LHCN-M2 (cell line): Measurements from ENCODE around the gene LIN7B. TPM values are rescaled to one million over a fixed set of nuclear protein-coding genes. Genes with fewer than 3 reads are reported as not detected.

Experiments
- DNase-seq: peaks from one replicate; pipeline ENCODE4 v3.0.0-alpha.2; 2012; ENCODE audit warnings: low read depth
- total RNA-seq: library from RNA; depleted of rRNA; stranded (reverse); fragments of >200 nt; gene quantifications from 2 replicates; pipeline ENCODE4 v1.2.3, GENCODE V29; 2014; rRNA removed

Gene LIN7B
- total RNA-seq, 1 experiment from 2014 or later: 14.8 TPM

DNA sequence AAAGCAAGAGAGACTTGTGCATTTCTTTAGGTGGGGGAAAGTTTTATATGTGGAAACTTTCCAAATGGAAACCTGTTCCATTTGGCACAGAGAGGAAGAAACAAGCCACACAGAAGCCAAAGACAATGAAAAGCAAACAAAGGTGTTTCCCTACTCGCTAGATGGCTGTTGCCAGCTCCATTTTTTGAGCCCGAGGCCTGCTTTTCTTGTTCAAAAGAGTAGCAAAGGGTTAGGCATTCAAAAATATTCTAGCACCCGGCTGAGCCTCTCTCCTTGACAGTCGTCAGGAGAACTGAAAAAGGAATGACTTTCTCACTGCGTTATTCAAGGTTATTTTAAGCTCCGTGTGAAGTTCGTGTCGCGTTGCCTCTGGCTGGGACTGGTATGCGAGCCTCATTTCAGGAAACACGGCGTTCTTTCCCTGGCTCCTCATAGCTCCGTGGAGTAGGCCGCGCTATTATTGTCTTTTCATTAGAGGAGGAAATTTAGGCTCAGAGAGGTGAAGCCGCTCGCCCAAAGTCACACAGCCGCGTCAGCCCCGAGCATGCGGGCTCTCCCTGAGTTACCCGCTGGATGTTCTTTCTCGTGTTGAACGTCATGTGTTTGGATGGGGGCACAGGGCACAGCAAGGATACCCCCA is 51.1 kb downstream of the LIN7B start:
- DNase-seq: no peak

DNA sequence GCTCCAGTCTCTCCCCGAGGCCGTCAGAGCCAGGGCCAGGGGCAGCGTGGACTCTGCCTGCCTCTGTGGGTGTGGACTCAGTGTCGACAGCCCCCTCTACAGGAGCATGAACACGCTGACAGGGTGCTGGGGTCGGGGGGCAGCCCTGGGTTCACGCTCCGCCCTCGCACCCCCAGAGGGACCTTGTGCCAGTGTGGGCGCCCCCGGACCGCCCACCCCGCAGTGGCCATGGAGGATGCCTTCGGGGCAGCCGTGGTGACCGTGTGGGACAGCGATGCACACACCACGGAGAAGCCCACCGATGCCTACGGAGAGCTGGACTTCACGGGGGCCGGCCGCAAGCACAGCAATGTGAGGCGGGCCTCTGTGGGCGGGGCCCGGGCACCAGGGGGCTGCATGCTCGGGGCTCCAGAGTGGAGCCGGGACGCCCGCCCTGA is 51.7 kb downstream of the LIN7B start:
- no peak for DNase-seq

DNA sequence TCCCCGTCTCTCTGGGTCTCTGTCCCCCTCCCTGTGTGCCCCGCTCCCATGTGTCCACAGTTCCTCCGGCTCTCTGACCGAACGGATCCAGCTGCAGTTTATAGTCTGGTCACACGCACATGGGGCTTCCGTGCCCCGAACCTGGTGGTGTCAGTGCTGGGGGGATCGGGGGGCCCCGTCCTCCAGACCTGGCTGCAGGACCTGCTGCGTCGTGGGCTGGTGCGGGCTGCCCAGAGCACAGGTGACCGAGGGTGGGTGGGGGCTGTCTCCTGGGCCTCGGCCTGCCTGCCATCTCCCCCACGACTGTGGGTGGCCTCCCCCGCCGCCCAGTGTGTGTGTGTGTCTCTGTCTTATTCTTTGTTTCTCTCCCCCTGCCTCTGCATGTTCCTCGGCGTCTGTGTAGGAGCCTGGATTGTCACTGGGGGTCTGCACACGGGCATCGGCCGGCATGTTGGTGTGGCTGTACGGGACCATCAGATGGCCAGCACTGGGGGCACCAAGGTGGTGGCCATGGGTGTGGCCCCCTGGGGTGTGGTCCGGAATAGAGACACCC is 53.8 kb downstream of the LIN7B start:
- no peak for DNase-seq

Other genes starting within 250 kb of the LIN7B start
- gene PLEKHA4, start 245.8 kb upstream of the LIN7B start, total RNA-seq: 21.3 and 27.8 TPM in 2 replicates
- gene PPP1R15A, start 241.9 kb upstream of the LIN7B start, total RNA-seq: 55.7 and 58.2 TPM in 2 replicates
- not detected in 2 replicates for gene TULP2, start 215.6 kb upstream of the LIN7B start, total RNA-seq
- 213 and 221 TPM in 2 replicates for gene NUCB1, start 214.1 kb upstream of the LIN7B start, total RNA-seq
- 0.96 TPM in 1 of 2 replicates, not detected in the other for gene DHDH, start 180.7 kb upstream of the LIN7B start, total RNA-seq
- 170 and 176 TPM in 2 replicates for gene BAX, start 159.5 kb upstream of the LIN7B start, total RNA-seq
- 2,158 and 2,177 TPM in 2 replicates for gene FTL, start 149.1 kb upstream of the LIN7B start, total RNA-seq
- gene GYS1, start 121.1 kb upstream of the LIN7B start, total RNA-seq: 78.8 and 80.0 TPM in 2 replicates
- 263 and 300 TPM in 2 replicates for gene RUVBL2, start 120.5 kb upstream of the LIN7B start, total RNA-seq
- gene LHB, start 97.3 kb upstream of the LIN7B start, total RNA-seq: not detected in 2 replicates
- not detected in 2 replicates for gene CGB3, start 90.0 kb upstream of the LIN7B start, total RNA-seq
- gene CGB2, start 82.5 kb upstream of the LIN7B start, total RNA-seq: 0.26 TPM in 1 of 2 replicates, not detected in the other
- not detected in 2 replicates for gene CGB1, start 77.5 kb upstream of the LIN7B start, total RNA-seq
- 1.1 TPM in 1 of 2 replicates, not detected in the other for gene CGB5, start 70.5 kb upstream of the LIN7B start, total RNA-seq
- gene CGB8, start 65.3 kb upstream of the LIN7B start, total RNA-seq: 2.1 TPM in 1 of 2 replicates, not detected in the other
- 1.5 TPM in 2 replicates for gene CGB7, start 56.6 kb upstream of the LIN7B start, total RNA-seq
- not detected in 2 replicates for gene NTF4, start 49.6 kb upstream of the LIN7B start, total RNA-seq
- 0.06 TPM in 1 of 2 replicates, not detected in the other for gene KCNA7, start 41.7 kb upstream of the LIN7B start, total RNA-seq
- gene SNRNP70, start 28.9 kb upstream of the LIN7B start, total RNA-seq: 207 and 241 TPM in 2 replicates
- gene C19orf73, start 4.8 kb downstream of the LIN7B start, total RNA-seq: 1.1 and 3.1 TPM in 2 replicates
- 7.9 and 9.8 TPM in 2 replicates for gene PPFIA3, start 5.2 kb downstream of the LIN7B start, total RNA-seq
- gene HRC, start 41.0 kb downstream of the LIN7B start, total RNA-seq: 2.2 TPM in 1 of 2 replicates, not detected in the other
- gene TRPM4, start 43.4 kb downstream of the LIN7B start, total RNA-seq: 13.9 and 14.2 TPM in 2 replicates
- gene SLC6A16, start 210.8 kb downstream of the LIN7B start, total RNA-seq: 0.11 TPM in 1 of 2 replicates, not detected in the other
- gene CD37, start 221.0 kb downstream of the LIN7B start, total RNA-seq: not detected in 2 replicates
- gene TEAD2, start 248.0 kb downstream of the LIN7B start, total RNA-seq: 36.9 and 39.4 TPM in 2 replicates
- gene DKKL1, start 249.5 kb downstream of the LIN7B start, total RNA-seq: 0.46 TPM in 1 of 2 replicates, not detected in the other